HG03066 (cell line): ENCODE data around the gene ACTG1.

Experiments used
- ATAC-seq: cut with Tn5 transposase; IDR thresholded peaks from one replicate; pipeline ENCODE4 v1.9.1; 2021; ENCODE audit warnings: low read depth; ENCODE audit not compliant: unreplicated experiment

The ACTG1 gene

GRCh38 chr17:81512562-81513371, at the start of gene ACTG1:
TSS of gene ACTG1 (minus strand) at chr17:81512799. CDS start at chr17:81512354, 445 bp downstream.
- ATAC-seq: peak; percentile 36

- no peak for ATAC-seq
Observed at GRCh38 chr17:81561494-81561885, 48.9 kb upstream of the ACTG1 start.

GRCh38 chr17:81558941-81559806, 46.6 kb upstream of the ACTG1 start:
- no peak for ATAC-seq

GRCh38 chr17:81558115-81558468, 45.5 kb upstream of the ACTG1 start:
- no peak for ATAC-seq

- ATAC-seq: no peak
Observed at GRCh38 chr17:81557276-81558114, 44.9 kb upstream of the ACTG1 start.

- ATAC-seq: no peak
Observed at GRCh38 chr17:81556863-81557262, 44.3 kb upstream of the ACTG1 start.

GRCh38 chr17:81556175-81556691, 43.6 kb upstream of the ACTG1 start:
- ATAC-seq: no peak

GRCh38 chr17:81553616-81554181, 41.1 kb upstream of the ACTG1 start:
- no peak for ATAC-seq

GRCh38 chr17:81553018-81553615, 40.5 kb upstream of the ACTG1 start:
- ATAC-seq: peak; percentile 30

GRCh38 chr17:81552244-81553017, 39.8 kb upstream of the ACTG1 start, which contains the start of gene FAAP100:
TSS of gene FAAP100 (minus strand) at chr17:81552353. CDS start at chr17:81552330, 23 bp downstream.
- peak; percentile 40 for ATAC-seq

GRCh38 chr17:81551458-81552243, 39.1 kb upstream of the ACTG1 start:
- ATAC-seq: peak; percentile 3

GRCh38 chr17:81550830-81551457, 38.3 kb upstream of the ACTG1 start:
- no peak for ATAC-seq

GRCh38 chr17:81550285-81550684, 37.7 kb upstream of the ACTG1 start:
- ATAC-seq: no peak

GRCh38 chr17:81549826-81550225, 37.2 kb upstream of the ACTG1 start:
- ATAC-seq: no peak

GRCh38 chr17:81549031-81549557, 36.5 kb upstream of the ACTG1 start:
- ATAC-seq: no peak

- no peak for ATAC-seq
Observed at GRCh38 chr17:81547614-81547982, 35.0 kb upstream of the ACTG1 start.

- ATAC-seq: no peak
Observed at GRCh38 chr17:81546906-81547613, 34.5 kb upstream of the ACTG1 start.
